Jurkat, Clone E6-1 (cell line): ENCODE results near the gene HMG20A.

ENCODE experiments used
- DNase-seq: peaks from one replicate; pipeline ENCODE4 v3.0.0-alpha.2; 2011; ENCODE audit warnings: low read depth, low spot score
- H3K4me3 ChIP-seq: 2 replicates; pipeline ENCODE4 v1.5.1; 2011; ENCODE audit warnings: mild to moderate bottlenecking, low read length, control low read depth, moderate library complexity

The HMG20A gene

DNA sequence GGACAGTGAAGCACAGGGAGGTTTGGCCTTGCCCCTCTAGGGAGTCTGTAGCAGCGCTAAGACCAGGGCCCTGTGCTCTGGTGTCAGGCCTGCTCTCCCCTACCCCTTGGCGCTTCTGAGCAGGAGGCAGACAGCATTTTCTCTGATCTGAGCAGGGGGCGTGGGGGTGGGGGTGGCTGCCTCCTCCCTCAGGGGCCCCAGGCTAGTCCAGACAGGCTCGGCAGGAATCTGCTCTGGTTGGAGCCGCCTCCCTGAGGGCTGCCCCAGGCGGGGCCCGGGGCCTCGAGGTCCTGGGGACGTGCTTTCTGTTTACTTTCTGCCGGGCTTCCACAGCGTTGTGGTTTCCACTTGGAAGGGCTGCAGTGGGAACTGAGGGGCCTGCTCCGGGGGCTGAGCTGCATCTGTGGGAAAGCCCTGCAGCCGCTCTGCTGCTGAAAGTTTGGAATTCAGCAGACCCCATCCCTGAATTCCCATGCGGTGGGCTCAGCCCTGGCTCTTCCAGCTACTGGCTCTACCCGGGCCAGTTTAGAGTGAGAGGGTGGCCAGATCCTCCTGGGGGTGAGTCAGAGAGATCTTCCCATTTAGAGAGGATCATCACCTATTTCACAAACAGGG is 106.6 kb downstream of the HMG20A start:
- H3K4me3 ChIP-seq, result no peak overlapping the region
- no peak for DNase-seq

DNA sequence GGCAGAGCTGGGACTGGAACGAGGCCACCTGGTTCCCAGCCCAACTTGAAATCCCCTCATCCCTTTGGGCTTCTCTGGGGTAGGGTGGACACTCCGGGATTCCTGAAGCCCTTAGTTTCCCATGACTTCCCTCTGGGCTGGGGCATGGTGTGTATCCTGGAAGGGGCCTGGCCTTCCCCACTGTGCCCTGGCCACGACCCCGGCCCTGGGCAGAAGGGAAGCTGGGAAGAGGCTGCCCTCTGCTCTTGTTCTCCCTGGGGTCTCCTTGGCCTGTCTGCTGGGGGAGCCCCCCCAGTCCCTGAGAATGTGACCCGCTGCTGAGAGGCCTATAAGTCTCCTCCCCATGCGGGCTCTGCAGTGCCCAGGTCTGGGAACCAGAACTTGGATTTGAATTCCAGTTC is 107.1 kb downstream of the HMG20A start:
- H3K4me3 ChIP-seq, result no peak overlapping the region
- DNase-seq, result no peak

DNA sequence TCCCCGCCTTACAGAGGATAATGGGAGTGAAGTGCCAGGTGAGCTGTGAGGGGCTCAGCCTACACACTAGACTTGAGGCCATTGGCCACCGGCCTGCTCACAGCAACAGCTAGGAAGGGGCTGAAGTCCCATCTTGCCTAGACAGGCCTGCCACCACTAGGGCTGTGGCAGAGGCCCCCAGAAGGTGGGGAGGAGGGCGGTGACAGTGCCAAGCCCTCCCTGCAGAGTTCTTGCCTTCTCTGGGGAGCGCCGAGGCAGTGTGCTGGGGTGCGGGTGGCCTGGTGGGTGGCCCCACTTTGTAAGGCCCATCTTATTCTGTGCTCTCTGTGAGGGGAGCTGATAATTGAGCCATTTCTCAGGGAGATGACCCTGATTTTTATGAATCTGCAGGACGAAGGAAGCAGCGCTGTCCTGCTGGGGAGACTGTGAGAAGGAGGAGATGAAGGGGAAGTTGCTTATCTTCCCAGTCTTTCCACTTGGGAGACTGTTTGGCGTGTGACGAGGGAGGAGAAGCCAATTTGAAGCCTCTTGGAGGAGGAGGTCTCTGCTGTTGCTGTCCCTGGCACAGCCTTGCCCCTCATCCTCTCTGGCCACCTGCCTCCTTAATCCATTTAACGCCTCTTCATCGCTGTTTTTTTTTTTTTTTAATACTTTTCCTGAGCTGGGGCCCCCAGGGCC is 107.7 kb downstream of the HMG20A start:
- no peak for DNase-seq
- H3K4me3 ChIP-seq, result no peak overlapping the region

GRCh38 chr15:77528968-77529319 is 108.3 kb downstream of the HMG20A start:
- DNase-seq, result no peak
- H3K4me3 ChIP-seq, result no peak overlapping the region

DNA sequence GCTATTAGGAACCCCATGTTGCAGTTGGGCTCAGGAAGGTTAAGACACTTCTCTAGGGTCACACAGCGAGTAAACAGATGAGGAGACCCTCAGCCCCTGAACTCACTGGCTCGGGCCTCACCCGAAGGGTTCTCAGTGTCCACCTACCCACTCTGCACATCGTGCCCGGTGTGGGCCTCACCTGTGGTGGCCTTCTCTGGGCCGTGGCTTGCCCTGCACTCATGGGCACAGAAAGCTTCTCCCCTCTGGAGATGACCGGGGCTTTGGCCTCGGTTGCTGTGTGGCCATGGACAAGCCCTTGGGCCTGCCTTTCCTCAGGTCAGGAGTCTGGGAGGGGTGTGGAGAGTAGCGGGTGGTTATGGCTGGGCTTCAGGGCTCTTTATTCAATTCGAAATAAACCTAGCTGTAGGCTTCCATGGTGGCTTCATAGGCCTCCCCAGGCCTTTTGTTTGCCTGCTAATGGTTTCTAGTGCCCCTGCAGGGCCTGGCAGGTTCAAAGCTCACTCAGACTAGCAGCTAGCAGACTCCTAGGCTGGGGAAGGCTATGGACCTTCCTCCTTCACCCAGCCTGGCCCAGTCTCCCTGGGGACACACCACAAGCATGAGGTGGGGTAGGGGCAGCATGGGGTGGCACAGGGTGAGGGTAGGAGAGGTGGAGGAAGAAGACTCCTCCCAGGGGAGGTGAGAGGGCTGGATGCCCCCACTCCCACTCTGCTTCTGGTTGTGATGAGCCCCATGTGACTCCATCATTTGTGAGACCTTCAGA is 108.9 kb downstream of the HMG20A start:
- DNase-seq, result no peak

DNA sequence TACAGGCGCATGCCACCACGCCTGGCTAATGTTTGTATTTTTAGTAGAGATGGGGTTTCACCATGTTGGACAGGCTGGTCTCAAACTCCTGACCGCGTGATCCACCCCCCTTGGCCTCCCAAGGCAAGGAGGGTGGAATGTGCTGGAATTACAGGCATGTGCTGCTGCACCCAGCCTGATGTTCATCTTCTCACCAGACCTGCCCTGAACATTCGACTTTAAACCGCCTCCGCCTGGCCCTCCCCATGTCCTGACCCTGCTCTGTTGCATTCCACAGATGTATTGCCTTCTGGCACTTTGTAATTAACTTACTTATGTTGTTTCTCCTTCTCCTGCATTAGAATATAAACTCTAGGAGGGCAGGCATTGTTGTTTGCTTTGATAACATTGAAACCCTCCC is 109.9 kb downstream of the HMG20A start:
- DNase-seq, result no peak
- H3K4me3 ChIP-seq, result no peak overlapping the region

More for the DNA sequence above, 108.9 kb downstream of the HMG20A start:
- H3K4me3 ChIP-seq, result no peak overlapping the region

DNA sequence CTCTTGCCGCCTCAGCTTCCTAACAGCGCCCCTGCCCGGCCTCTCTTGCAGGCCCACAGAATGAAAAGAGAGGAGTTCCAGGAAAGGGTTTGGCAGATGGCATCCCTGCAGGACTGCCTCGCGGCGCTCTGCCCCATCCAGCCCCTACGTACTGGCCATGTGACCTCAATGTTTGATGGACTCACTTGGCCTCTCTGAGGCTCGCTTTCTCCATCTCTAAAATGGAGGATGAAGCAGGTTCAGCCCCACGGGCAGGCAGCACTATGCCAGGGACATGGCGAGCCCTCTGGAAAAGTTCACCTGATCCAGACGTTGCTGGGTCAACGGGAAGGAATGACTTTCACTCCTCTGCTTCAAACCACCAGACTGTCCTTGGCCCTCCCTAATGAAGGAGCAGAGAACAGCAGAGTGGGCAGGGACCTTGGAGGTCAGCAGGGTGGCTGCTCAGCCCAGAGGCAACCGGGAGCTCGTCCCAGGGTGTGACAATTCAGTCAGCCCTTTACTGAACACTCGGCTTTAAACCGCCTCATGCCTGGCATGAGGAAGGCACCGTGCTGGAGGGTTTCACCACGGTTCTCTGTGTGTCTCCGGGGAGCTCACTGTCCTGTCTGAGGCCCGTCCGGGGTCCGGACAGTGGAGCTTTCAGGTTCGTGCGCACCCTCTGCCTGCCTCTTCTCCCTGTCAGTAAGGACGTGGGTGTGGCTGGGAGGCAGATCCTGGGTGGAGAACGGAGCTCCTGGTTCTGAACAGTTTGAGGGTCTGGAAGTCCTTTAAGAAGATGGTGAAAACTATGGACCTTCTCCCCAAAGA is 110.7 kb downstream of the HMG20A start:
- no peak overlapping the region for H3K4me3 ChIP-seq
- DNase-seq, result no peak

- H3K4me3 ChIP-seq, result no peak overlapping the region
- DNase-seq, result no peak
Observed at GRCh38 chr15:77532067-77532710, 111.5 kb downstream of the HMG20A start.

- DNase-seq, result no peak
- no peak overlapping the region for H3K4me3 ChIP-seq
Observed at GRCh38 chr15:77532846-77533245, 112.2 kb downstream of the HMG20A start.

- no peak for DNase-seq
- no peak overlapping the region for H3K4me3 ChIP-seq
Observed at GRCh38 chr15:77533578-77534430, 113.1 kb downstream of the HMG20A start.
